HG03039 (cell line): ENCODE measurements around the gene SCIN.
"Not testable (repeated sequence)": the region's sequence is repeated elsewhere in the genome, so short reads cannot be mapped to it uniquely, and the experiment has no call there.

Source experiments
- ATAC-seq: cut with Tn5 transposase; IDR thresholded peaks from one replicate; pipeline ENCODE4 v1.9.1; 2021; ENCODE audit warnings: mild to moderate bottlenecking, moderate library complexity; ENCODE audit not compliant: unreplicated experiment

SCIN gene

GRCh38 chr7:12645212-12645611, 74.7 kb downstream of the SCIN start:
- not testable (repeated sequence) for ATAC-seq

- ATAC-seq, result no peak
Measured at GRCh38 chr7:12646139-12646538, 75.6 kb downstream of the SCIN start.

- no peak for ATAC-seq
Measured at GRCh38 chr7:12647364-12648219, 77.1 kb downstream of the SCIN start.

GRCh38 chr7:12648704-12649261, 78.3 kb downstream of the SCIN start:
- ATAC-seq, result no peak

GRCh38 chr7:12649348-12649747, 78.8 kb downstream of the SCIN start:
- no peak for ATAC-seq

- no peak for ATAC-seq
Measured at GRCh38 chr7:12650080-12650479, 79.6 kb downstream of the SCIN start.

- ATAC-seq, result no peak
Measured at GRCh38 chr7:12653110-12653509, 82.6 kb downstream of the SCIN start.

- no peak for ATAC-seq
Measured at GRCh38 chr7:12653518-12653917, 83.0 kb downstream of the SCIN start.

- no peak for ATAC-seq
Measured at GRCh38 chr7:12655161-12655560, 84.6 kb downstream of the SCIN start.

GRCh38 chr7:12660423-12660822, 89.9 kb downstream of the SCIN start:
- ATAC-seq, result not testable (repeated sequence)

- ATAC-seq, result not testable (repeated sequence)
Measured at GRCh38 chr7:12660986-12661385, 90.5 kb downstream of the SCIN start.

- no peak for ATAC-seq
Measured at GRCh38 chr7:12661581-12661980, 91.1 kb downstream of the SCIN start.

- no peak for ATAC-seq
Measured at GRCh38 chr7:12670000-12670729, 99.6 kb downstream of the SCIN start.

- ATAC-seq, result no peak
Measured at GRCh38 chr7:12670743-12671520, 100.4 kb downstream of the SCIN start.

GRCh38 chr7:12673436-12673835, 102.9 kb downstream of the SCIN start:
- not testable (repeated sequence) for ATAC-seq

- ATAC-seq, result no peak
Measured at GRCh38 chr7:12674053-12674452, 103.5 kb downstream of the SCIN start.

- ATAC-seq, result peak; percentile 72
Measured at GRCh38 chr7:12674861-12675260, 104.3 kb downstream of the SCIN start.

GRCh38 chr7:12683678-12684585, 113.4 kb downstream of the SCIN start:
- ATAC-seq, result no peak

- ATAC-seq, result no peak
Measured at GRCh38 chr7:12684733-12685132, 114.2 kb downstream of the SCIN start.

GRCh38 chr7:12685550-12685949, 115.0 kb downstream of the SCIN start:
- ATAC-seq, result no peak
